ENCODE measurements around the gene UBE2V1.

UBE2V1 gene

DNA sequence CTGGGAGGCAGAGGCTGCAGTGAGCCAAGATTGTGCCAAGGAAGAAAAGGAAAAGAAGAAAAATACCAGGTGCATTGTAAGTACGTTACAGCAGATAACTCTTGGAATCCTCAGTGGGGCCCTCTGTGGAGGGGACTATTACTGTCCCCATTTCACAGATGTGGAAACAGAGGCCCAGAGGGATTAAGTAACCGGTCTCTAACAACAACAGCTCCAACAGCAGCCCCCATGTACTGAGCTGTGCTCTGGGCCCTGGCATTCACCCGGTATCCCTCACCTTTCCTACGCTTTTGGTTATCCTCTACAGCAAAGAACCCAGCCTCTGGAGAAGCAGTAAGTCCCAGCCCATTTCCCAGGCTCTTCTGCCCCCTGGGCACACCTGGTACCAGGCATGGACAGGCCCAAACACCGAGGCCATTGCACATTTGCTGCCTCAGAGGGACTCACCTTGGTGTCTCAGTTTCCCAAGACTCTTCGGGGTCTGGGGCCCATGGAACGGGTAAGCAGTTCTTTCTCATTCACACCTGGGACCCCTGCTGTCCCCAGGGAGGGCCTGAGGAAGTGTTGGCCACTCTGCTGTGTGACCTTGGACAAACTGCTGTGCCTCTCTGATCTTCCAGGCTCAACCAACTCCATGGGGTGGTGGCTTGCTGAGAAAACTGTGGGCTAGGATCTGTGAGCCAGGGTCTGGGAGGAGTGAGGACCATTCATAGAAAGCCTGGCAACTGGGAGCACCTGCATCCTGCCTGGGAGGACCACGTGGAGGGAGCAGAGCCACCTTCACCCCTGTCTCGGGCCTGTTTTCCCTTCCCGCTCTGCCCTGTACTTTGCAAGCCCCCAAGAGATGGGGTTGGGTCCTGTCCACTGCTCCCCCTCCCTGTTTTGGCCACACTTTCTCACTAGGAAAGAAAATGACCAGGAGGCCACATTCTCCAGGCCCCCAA, 70.3 kb downstream of the UBE2V1 start:
- DNase-seq: no peak

- no peak for DNase-seq
Measured at GRCh38 chr20:50041246-50041873, 71.6 kb downstream of the UBE2V1 start.

- no peak for DNase-seq
Measured at GRCh38 chr20:50040432-50041245, 72.3 kb downstream of the UBE2V1 start.

DNA sequence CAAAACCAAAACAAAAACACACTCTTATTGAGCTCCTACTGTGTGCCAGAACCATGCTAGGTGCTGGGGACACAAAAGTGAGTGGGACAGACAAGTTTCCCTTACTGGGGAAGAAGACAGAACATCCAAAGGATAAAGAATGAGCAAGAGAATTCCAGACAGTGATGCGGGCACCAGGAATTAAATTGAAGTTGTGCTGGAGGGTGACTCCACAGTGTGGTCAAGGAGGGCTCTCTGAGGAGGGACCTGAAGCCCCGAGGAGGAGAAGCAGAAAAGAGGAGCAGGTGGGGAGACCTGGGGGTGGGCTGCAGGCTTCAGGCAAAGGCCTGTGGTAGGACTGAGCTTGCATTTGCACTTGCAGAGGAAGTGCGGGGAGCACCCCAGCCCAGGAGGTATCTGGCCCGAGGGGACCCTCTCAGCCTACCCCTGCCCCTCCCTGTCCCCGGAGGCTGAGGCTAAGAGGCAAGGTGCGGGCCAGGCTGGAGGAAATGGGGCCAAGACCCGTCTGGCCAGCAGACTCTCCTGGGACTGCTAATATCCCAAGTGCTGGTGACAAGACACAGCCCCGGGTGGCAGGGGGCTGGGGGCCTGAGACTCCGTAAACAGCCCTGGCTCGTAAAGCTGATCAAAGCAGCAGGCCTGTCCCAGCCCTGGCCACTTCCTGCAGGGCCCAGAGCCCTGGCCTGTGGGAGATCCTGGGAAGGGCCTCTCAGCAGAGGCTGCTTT, 73.1 kb downstream of the UBE2V1 start:
- DNase-seq: no peak

GRCh38 chr20:50038574-50038991, 74.4 kb downstream of the UBE2V1 start:
- DNase-seq: no peak

DNA sequence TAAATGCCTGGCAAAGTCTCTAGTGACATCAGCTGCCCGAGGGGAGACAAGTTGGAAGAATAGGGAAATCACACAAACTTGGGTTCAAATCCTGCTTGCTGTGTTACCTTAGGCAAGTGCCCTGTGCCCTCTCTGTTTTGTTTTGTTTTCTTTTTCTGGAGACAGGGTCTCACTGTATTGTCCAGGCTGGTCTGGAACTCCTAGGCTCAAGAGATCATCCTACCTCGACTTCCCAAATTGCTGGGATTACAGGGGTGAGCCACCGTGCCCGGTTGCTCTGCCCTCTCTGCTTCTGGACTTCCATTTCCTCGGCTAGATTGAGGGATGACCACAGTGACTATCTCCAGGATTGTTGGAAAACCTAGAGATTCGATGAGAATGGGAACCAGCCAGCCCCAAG, 74.8 kb downstream of the UBE2V1 start:
- DNase-seq: no peak

DNA sequence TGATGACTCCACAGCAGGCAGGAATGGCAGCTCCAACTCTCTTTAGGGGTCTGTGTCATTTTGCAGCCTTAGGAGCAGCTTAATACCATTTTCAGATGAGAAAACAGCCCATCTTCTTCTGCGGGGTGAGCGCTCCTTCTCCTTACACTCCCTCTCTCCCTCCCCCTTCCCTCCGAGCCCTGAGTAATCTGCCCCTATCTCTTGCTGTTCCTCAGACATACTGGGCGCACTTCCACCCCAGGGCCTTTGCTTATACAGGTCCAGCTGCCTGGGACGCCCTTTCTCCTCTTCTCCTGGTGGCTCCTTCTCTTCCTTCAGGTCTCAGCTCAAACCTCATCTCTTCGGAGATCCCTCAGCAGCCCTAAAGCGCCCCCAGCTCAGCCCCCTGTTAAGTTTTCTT, 75.4 kb downstream of the UBE2V1 start:
- no peak for DNase-seq

GRCh38 chr20:50037123-50037522, 75.8 kb downstream of the UBE2V1 start:
- no peak for DNase-seq

- DNase-seq: no peak
Measured at GRCh38 chr20:50036703-50037102, 76.2 kb downstream of the UBE2V1 start.

GRCh38 chr20:50034567-50035180, 78.3 kb downstream of the UBE2V1 start:
- peak; percentile 64 for DNase-seq

DNA sequence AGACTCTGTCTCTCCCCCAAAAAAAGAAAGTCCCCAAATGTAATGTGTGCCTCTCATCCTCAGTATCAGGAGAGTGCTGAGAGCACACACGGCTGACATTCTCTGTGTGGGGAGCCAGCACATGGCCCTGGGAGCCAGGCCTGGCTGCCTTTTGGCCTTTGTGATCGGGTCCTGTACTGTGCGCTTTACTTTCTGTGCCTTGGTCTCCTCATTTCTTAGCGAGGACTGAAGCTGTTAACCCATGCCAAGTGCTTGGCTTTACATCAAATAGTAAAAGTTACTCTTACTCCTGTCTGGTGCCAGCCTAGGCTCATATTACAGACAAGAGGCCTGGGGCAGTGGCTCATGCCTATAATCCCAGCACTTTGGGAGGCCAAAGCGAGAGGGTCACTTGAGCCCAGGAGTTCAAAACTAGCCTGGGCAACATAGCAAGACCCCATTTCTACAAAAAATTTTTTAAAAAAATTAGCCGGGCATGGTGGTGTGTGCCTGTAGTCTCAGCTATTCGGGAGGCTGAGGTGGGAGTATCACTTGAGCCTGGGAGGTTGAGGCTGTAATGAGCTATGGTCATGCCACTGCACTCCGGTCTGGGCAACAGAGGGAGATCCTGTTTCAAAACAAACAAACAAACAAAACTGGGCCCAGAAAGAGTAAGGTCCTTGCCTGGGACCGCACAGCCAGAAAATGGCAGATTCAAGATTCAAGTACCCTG, 79.8 kb downstream of the UBE2V1 start:
- no peak for DNase-seq

Data from GOT3 (cell line).